ENCODE data around the gene PKP2.

PKP2 gene

DNA sequence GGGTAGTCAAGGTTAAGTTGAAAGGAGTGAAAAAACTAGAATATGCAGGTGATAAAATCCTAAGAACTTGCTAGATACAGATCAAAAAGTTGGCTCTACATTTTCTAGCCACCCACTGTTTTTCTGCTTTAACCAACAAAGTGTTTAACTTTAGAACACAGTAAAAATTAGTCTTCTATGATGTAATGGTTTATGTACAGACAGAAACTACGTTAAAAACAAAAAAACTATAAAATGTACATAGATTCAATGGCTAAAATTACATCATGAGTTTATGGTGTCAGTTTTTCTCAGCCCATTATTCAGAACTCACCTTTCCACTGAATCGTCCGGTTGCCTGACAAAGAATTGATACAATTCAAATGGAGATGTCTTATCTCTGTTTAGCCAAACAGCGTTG, 143.0 kb downstream of the PKP2 start:
- DNase-seq (ENCODE audit: low read depth), result no peak

DNA sequence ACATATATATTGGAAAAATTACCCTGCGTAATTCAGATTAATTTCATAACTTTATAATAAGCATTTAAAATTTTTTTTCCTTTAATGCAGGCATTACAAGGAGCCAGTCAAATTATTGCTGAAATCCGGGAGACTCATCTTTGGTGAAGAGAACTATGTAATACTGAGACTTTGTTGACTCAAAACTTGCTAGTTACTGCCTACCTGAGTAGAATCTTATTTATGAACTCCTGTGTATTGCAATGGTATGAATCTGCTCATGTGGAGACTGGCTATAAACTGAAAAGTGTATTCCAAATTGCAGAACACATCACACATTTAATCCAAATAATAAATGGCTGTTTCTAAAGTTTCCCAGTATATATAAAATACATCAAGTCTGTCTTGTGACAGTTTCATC, 153.3 kb downstream of the PKP2 start:
- no peak for DNase-seq (ENCODE audit: low read depth)

DNA sequence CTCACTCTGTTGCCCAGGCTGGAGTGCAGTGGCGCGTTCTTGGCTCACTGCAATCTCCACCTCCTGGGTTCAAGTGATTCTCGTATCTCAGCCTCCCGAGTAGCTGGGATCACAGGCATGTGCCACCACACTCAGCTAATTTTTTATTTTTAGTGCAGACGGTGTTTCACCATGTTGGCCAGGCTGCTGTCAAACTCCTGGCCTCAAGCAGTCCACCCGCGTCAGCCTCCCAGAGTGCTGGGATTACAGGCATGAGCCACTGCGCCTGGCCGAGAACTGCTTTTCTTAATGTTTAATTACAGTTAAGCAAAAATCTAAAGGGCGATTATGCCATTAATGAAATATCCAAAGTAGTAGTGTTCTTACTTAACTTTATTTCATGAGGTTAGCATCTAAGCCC, 154.4 kb downstream of the PKP2 start:
- DNase-seq (ENCODE audit: low read depth), result no peak
